ENCODE results near the gene FIP1L1.

DNA sequence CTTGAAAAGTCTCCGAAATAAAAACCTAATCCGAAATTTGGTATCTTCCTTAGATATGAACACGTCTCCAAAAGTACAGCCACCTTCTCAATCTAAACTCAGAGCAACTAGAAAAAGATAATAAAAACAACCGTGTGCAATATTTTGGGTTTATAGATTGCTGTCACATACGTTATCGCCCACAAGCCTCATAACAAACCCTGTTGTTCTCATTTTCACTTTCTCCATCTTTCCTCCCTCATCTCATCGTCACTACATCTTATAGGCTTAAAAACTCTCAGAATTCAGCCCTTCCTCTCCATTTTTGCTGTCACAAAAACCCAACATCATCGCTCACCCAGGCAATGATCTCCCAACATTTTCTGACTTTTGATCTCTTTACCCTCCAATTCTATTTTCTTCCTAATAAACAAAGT, 11.1 kb upstream of the FIP1L1 start:
- TF ChIP-seq RAD21 (CRISPR knock-in tag; IDR thresholded peaks at IDR 0.05): no peak
- TF ChIP-seq, protein P1, sequence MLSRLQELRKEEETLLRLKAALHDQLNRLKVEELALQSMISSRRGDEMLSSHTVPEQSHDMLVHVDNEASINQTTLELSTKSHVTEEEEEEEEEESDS (CRISPR knock-in tag; IDR thresholded peaks at IDR 0.05; ENCODE audit: borderline replicate concordance): no peak
- TF ChIP-seq POLR2AphosphoS5 (IDR thresholded peaks at IDR 0.05; ENCODE audit: low read depth, low read length): no peak
